GM06990 (cell line): ENCODE data around the gene ASS1.

ENCODE experiments used
- DNase-seq: peaks from one replicate; pipeline ENCODE4 v3.0.0-alpha.2; 2011; ENCODE audit not compliant: insufficient read length; ENCODE audit errors: extremely low read depth
- H3K27me3 ChIP-seq: replicated peaks from 2 replicates; pipeline ENCODE4 v1.6.0; 2011; ENCODE audit warnings: low read length; ENCODE audit not compliant: control insufficient read depth, insufficient read depth
- H3K36me3 ChIP-seq: 2 replicates; pipeline ENCODE4 v1.5.1; 2011; ENCODE audit warnings: low read length; ENCODE audit not compliant: control insufficient read depth, insufficient read depth
- H3K4me3 ChIP-seq: replicated peaks from 2 replicates; pipeline ENCODE4 v1.5.1; 2011; ENCODE audit warnings: low read depth, mild to moderate bottlenecking, control low read depth, low read length
- TF ChIP-seq, protein P1 (sequence below): IDR thresholded peaks from 2 replicates; pipeline ENCODE4 v1.5.1; 2011; ENCODE audit warnings: low read length, control low read depth, mild to moderate bottlenecking, inconsistent platforms; ENCODE audit not compliant: insufficient read depth, poor library complexity, severe bottlenecking

ASS1 gene

DNA sequence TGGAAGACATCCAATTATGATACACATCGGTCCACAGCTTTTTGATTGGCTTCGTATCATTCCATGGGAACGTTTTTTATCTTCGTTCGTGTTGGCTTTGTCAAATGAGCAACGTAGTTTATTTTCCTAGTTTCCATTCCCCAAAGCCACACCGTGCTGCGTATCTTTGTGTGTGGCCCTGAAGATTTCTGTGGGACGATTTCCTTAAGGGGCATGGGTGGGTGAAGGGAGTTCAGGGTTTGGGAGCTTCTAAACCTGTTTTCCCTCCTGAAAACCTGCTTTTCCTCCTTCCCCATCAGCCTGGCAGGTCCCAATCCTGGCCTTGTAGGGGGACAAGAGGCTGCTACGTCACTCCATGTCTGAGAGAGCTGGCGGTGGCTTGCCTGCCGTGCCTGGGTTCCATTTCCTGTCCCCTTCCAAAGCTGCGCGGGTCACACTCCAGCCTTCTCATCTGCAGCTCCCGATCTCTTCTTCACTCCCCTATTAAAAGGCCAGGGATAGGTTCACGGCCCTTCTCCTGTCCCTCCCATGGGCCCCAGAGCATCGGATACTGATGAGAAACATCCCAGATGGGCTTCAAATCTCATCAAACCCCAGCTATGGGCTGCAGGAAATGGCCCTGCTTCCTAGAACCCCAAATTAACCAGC, 23.5 kb upstream of the ASS1 start:
- Histone ChIP-seq H3K36me3 (no peaks in the 10 kb centered on the region), H3K4me3 (no peak overlapping the region), H3K27me3 (no peaks in the 10 kb centered on the region; the same call in 1 of the 2 replicates)
- TF ChIP-seq, protein P1, sequence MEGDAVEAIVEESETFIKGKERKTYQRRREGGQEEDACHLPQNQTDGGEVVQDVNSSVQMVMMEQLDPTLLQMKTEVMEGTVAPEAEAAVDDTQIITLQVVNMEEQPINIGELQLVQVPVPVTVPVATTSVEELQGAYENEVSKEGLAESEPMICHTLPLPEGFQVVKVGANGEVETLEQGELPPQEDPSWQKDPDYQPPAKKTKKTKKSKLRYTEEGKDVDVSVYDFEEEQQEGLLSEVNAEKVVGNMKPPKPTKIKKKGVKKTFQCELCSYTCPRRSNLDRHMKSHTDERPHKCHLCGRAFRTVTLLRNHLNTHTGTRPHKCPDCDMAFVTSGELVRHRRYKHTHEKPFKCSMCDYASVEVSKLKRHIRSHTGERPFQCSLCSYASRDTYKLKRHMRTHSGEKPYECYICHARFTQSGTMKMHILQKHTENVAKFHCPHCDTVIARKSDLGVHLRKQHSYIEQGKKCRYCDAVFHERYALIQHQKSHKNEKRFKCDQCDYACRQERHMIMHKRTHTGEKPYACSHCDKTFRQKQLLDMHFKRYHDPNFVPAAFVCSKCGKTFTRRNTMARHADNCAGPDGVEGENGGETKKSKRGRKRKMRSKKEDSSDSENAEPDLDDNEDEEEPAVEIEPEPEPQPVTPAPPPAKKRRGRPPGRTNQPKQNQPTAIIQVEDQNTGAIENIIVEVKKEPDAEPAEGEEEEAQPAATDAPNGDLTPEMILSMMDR = no peak
- DNase-seq = no peak

- Histone ChIP-seq H3K36me3 (no peaks in the 10 kb centered on the region), H3K27me3 (no peaks in the 10 kb centered on the region; the same call in 1 of the 2 replicates), H3K4me3 (no peak overlapping the region)
- TF ChIP-seq, protein P1 = no peak
- no peak for DNase-seq
Observed at GRCh38 chr9:130421802-130422276, 22.9 kb upstream of the ASS1 start.

DNA sequence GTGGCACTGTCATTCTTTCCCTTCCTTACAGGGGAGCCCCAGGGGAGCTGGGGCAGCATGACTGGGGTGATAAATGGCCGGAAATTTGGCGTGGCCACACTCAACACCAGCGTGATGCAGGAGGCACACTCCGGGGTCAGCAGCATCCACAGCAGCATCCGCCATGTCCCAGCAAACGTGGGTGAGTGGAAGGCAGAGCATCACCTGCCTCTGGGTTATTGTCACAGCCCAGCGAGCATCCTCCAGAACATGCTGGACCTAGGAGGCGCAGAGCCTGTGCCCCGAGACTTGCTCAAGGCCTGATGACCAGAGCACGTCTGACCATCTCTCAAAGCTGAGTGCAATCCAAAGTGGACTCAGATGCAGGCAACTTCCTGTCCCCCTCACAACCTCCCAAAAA, 22.2 kb upstream of the ASS1 start:
- DNase-seq = no peak
- Histone ChIP-seq H3K36me3 (no peaks in the 10 kb centered on the region), H3K4me3 (no peak overlapping the region), H3K27me3 (no peaks in the 10 kb centered on the region; the same call in none of the 2 replicates)
- TF ChIP-seq, protein P1 = no peak

DNA sequence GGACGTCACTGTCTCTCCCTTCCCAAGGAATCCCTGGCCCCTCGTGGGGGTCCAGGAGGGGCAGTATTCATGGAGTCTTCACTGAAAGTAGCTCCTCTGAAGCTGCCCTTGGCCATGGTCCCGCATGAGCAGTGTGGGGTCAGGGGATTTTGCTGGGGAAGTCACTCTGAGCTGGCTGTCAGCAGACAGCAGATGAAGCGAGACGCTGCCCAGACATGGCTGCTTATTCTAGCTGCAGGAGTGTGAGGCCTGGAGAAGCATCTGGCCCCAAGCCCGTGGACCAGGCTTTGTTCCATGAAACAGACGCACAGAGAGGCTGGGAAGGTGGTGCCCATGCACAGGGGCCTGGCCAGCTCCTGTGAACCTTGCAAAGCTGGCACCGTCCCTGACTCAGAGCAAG, 21.5 kb upstream of the ASS1 start:
- Histone ChIP-seq H3K4me3 (no peak overlapping the region), H3K27me3 (no peaks in the 10 kb centered on the region; the same call in none of the 2 replicates), H3K36me3 (no peaks in the 10 kb centered on the region)
- TF ChIP-seq, protein P1 = no peak
- no peak for DNase-seq

- H3K27me3 ChIP-seq = no peaks in the 10 kb centered on the region; the same call in none of the 2 replicates
- no peak for DNase-seq
- TF ChIP-seq, protein P1 = no peak
- no peak overlapping the region for H3K4me3 ChIP-seq
- H3K36me3 ChIP-seq = no peaks in the 10 kb centered on the region
Observed at GRCh38 chr9:130424595-130425454, 19.9 kb upstream of the ASS1 start.
